ENCODE data around the gene PPP1R12B.

- no peak for TF ChIP-seq EZH2 (IDR thresholded peaks at IDR 0.05; ENCODE audit: borderline replicate concordance, low read depth, low read length, severe bottlenecking)
- no peak for TF ChIP-seq CTCF (IDR thresholded peaks at IDR 0.05; ENCODE audit: borderline replicate concordance, extremely low read depth, low read length, poor library complexity, severe bottlenecking)
Observed at GRCh38 chr1:202631076-202631923, 282.8 kb downstream of the PPP1R12B start.
